ENCODE measurements around the gene RPL29.

GRCh38 chr3:52005571-52005986 is 9.9 kb upstream of the RPL29 start:
- TF ChIP-seq EP300 (IDR thresholded peaks at IDR 0.05; ENCODE audit: borderline replicate concordance) (no peak), CEBPB (IDR thresholded peaks at IDR 0.05) (no peak), CREB1 (IDR thresholded peaks at IDR 0.05; ENCODE audit: low read depth) (no peak), RAD21 (IDR thresholded peaks at IDR 0.05; ENCODE audit: low read depth) (no peak), TCF12 (IDR thresholded peaks at IDR 0.05; ENCODE audit: low read depth) (no peak), NFIC (IDR thresholded peaks at IDR 0.05) (0 out of 2 replicates have a peak, but pooled peaks have one; percentile 27), ZBTB7A (IDR thresholded peaks at IDR 0.05; ENCODE audit: low read depth) (no peak), TEAD4 (IDR thresholded peaks at IDR 0.05) (no peak), EGR1 (IDR thresholded peaks at IDR 0.05) (peak; percentile 82), YY1 (IDR thresholded peaks at IDR 0.05; ENCODE audit: low read depth) (no peak), TAF1 (IDR thresholded peaks at IDR 0.05; ENCODE audit: low read depth) (no peak)
- TF ChIP-seq, protein P1, sequence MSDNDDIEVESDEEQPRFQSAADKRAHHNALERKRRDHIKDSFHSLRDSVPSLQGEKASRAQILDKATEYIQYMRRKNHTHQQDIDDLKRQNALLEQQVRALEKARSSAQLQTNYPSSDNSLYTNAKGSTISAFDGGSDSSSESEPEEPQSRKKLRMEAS (IDR thresholded peaks at IDR 0.05) = no peak
- TF ChIP-seq, protein P2, sequence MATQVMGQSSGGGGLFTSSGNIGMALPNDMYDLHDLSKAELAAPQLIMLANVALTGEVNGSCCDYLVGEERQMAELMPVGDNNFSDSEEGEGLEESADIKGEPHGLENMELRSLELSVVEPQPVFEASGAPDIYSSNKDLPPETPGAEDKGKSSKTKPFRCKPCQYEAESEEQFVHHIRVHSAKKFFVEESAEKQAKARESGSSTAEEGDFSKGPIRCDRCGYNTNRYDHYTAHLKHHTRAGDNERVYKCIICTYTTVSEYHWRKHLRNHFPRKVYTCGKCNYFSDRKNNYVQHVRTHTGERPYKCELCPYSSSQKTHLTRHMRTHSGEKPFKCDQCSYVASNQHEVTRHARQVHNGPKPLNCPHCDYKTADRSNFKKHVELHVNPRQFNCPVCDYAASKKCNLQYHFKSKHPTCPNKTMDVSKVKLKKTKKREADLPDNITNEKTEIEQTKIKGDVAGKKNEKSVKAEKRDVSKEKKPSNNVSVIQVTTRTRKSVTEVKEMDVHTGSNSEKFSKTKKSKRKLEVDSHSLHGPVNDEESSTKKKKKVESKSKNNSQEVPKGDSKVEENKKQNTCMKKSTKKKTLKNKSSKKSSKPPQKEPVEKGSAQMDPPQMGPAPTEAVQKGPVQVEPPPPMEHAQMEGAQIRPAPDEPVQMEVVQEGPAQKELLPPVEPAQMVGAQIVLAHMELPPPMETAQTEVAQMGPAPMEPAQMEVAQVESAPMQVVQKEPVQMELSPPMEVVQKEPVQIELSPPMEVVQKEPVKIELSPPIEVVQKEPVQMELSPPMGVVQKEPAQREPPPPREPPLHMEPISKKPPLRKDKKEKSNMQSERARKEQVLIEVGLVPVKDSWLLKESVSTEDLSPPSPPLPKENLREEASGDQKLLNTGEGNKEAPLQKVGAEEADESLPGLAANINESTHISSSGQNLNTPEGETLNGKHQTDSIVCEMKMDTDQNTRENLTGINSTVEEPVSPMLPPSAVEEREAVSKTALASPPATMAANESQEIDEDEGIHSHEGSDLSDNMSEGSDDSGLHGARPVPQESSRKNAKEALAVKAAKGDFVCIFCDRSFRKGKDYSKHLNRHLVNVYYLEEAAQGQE (IDR thresholded peaks at IDR 0.05; ENCODE audit: low read depth) = no peak
- TF ChIP-seq, protein P3, sequence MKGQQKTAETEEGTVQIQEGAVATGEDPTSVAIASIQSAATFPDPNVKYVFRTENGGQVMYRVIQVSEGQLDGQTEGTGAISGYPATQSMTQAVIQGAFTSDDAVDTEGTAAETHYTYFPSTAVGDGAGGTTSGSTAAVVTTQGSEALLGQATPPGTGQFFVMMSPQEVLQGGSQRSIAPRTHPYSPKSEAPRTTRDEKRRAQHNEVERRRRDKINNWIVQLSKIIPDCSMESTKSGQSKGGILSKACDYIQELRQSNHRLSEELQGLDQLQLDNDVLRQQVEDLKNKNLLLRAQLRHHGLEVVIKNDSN (IDR thresholded peaks at IDR 0.05) = no peak
